Astrocyte of the hippocampus (primary cell): ENCODE data around the gene ABHD16A.

Experiments used
- DNase-seq: peaks from one replicate; pipeline ENCODE4 v3.0.0; 2011; ENCODE audit warnings: low read depth, low spot score

ABHD16A gene

GRCh38 chr6:31690231-31691077, 12.7 kb downstream of the ABHD16A start:
- DNase-seq = no peak

- DNase-seq = no peak
Observed at GRCh38 chr6:31689249-31690110, 13.6 kb downstream of the ABHD16A start.

- DNase-seq = no peak
Observed at GRCh38 chr6:31687860-31688693, 15.0 kb downstream of the ABHD16A start.

GRCh38 chr6:31687321-31687720, 15.8 kb downstream of the ABHD16A start:
- no peak for DNase-seq

- no peak for DNase-seq
Observed at GRCh38 chr6:31686483-31686882, 16.6 kb downstream of the ABHD16A start.

GRCh38 chr6:31683591-31683990, 19.5 kb downstream of the ABHD16A start:
- no peak for DNase-seq

- peak; percentile 59 for DNase-seq
Observed at GRCh38 chr6:31681135-31681671, 21.9 kb downstream of the ABHD16A start.

- peak; percentile 93 for DNase-seq
Observed at GRCh38 chr6:31680226-31681134, 22.6 kb downstream of the ABHD16A start, which contains the start of gene LY6G5C. LY6G5C (minus strand) TSS chr6:31681067; CDS start chr6:31680373, 694 bp downstream.

- DNase-seq = no peak
Observed at GRCh38 chr6:31677955-31678354, 25.2 kb downstream of the ABHD16A start.

- no peak for DNase-seq
Observed at GRCh38 chr6:31676904-31677303, 26.2 kb downstream of the ABHD16A start.

GRCh38 chr6:31676322-31676903, 26.7 kb downstream of the ABHD16A start:
- no peak for DNase-seq

GRCh38 chr6:31669676-31670075, 33.4 kb downstream of the ABHD16A start, which contains the start of gene LY6G5B:
LY6G5B (plus strand) TSS chr6:31669976; CDS start chr6:31670951, 975 bp downstream.
- no peak for DNase-seq

GRCh38 chr6:31666337-31666965, 36.7 kb downstream of the ABHD16A start:
- no peak for DNase-seq

- peak; percentile 99 for DNase-seq
Observed at GRCh38 chr6:31665501-31666336, 37.4 kb downstream of the ABHD16A start, which contains the start of gene CSNK2B. CSNK2B (plus strand) TSS chr6:31666080; CDS start chr6:31666832, 752 bp downstream.

- peak; percentile 93 for DNase-seq
Observed at GRCh38 chr6:31664790-31665500, 38.2 kb downstream of the ABHD16A start, which contains the start of gene GPANK1. GPANK1 (minus strand) TSS chr6:31664997; CDS start chr6:31664478, 519 bp downstream.

GRCh38 chr6:31663961-31664789, 38.9 kb downstream of the ABHD16A start:
- peak; percentile 71 for DNase-seq
